GM12892 (cell line): ENCODE results near the gene FAM193A.
"Not testable (repeated sequence)": the region's sequence is repeated elsewhere in the genome, so short reads cannot be mapped to it uniquely, and the experiment has no call there.

ENCODE experiments used
- DNase-seq: peaks from one replicate; pipeline ENCODE4 v3.0.0; 2011; ENCODE audit not compliant: insufficient read length
- FAIRE-seq: peaks from 2 replicates; lab custom pipeline; 2011; peaks lifted over from hg19 to GRCh38; lab: Jason Lieb, UNC
- POLR2A ChIP-seq: IDR thresholded peaks from 2 replicates; pipeline ENCODE4 v1.6.1; 2011; ENCODE audit warnings: low read depth, low read length, control low read depth
- POLR2AphosphoS5 ChIP-seq: IDR thresholded peaks from 2 replicates; pipeline ENCODE4 v1.6.1; 2011; ENCODE audit warnings: low read depth, low read length, control low read depth
- TAF1 ChIP-seq: IDR thresholded peaks from 2 replicates; pipeline ENCODE4 v1.6.1; 2011; ENCODE audit warnings: low read depth, mild to moderate bottlenecking, control low read depth, low read length, borderline replicate concordance

The FAM193A gene

GRCh38 chr4:2728806-2729532 lies 192.5 kb downstream of the FAM193A start:
- DNase-seq, result no peak
- TF ChIP-seq POLR2AphosphoS5, result no peak
- TF ChIP-seq TAF1, result no peak
- no peak for TF ChIP-seq POLR2A
- FAIRE-seq, result no peak

DNA sequence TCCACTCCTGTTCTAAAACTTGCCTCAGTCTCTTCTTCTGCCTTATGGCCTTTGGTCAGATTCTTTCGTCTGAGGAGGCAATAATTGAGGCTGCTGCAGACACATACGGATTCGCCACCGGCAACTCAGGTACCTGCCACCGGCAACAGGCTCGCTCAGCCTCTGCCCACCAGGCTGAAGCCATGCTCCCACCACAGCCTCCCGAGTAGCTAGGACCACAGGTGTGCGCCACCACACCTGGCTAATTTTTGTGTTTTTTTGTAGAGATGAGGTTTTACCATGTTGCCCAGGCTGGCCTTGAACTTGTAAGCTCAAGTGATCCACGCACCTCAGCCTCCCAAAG lies 193.1 kb downstream of the FAM193A start:
- DNase-seq (no peak), FAIRE-seq (no peak)
- TF ChIP-seq POLR2AphosphoS5 (no peak), TAF1 (no peak), POLR2A (no peak)

DNA sequence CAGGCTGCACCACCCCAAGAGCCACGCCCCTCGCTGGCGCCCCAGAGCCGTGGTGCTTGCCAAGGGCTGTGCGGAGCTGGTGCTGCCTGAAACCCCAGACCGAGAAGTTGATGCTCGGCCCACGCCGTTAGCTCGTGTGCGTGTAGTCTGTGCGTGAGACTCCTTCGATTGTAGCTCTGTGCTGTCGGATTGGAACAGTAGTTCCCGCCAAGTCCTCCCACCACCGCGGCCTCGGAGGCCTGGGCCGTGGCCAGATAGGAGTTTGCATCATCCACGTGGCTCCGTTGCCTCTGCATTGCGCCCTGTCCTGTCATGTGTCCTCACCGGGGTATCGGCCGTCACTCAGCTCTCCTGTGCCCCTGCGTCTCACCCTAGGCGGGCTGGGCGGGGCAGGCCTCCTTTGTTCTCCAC lies 195.5 kb downstream of the FAM193A start:
- TF ChIP-seq TAF1 (no peak), POLR2AphosphoS5 (no peak), POLR2A (no peak)
- no peak for DNase-seq
- no peak for FAIRE-seq

DNA sequence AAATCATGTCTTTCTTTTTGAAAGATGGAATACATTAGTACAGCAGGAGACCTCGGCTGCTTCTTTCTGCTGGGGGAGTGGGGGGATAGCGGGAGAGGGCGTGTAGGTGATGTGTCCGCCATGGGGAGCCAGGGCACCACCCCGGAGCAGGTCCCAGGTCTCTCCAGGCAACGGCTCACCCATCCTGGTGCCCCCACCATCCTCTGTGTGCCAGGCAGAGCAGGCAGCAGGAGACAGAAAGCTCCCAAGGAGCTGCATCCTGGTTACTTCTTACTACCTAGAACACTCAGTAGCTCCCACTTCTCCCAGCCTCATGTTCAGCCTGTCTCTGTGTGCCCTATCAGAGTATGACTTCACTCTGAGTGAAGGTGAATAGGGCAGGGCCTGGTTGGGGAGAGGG lies 196.1 kb downstream of the FAM193A start:
- DNase-seq (no peak), FAIRE-seq (no peak)
- TF ChIP-seq POLR2A, result no peak
- no peak for TF ChIP-seq TAF1
- no peak for TF ChIP-seq POLR2AphosphoS5

DNA sequence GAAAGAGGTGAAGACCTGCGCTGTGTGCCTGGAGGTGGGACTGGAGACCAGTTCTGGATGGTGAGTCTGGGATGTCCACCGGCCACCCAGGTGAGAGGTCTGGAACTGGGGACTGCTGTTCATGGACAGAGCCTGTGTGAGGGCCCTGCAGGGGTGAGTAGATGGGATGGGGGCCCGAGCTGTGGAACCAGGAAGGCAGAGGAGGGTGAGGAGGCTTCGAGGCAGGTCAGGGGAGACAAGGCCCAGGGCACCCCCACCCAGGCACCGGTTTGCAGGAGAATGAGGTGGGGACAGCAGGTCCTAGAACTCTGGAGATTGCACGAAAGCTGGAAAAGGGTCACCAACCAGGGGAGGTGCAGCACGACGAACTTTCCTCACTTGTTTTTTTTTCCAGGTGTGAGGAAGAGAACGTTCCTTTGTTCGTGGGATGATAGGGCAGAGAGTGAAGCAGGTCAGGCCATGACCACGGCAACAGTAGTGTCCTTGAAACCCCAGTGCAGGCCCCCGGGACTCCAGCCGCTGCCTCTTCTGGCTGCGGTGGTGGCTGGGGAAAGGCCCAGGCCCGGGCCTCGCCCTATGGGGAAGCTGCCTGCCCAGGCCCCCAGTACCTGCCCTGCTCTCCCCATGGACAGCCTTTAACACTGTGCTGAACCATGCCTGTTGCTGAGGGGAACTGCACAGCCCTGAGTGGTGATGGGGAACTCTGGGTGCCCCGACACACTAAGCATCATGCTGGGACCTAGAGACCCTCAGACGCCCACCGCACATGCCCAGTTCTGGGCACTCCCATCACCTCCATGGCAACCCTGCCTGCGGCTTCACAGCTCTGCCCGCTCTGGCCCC lies 196.8 kb downstream of the FAM193A start:
- FAIRE-seq, result no peak
- TF ChIP-seq POLR2AphosphoS5, result peak; percentile 53; the same call in 1 of the 2 replicates
- TF ChIP-seq TAF1, result no peak
- no peak for DNase-seq

- TF ChIP-seq POLR2AphosphoS5 (no peak), POLR2A (no peak), TAF1 (no peak)
Measured at GRCh38 chr4:2733844-2734574, 197.6 kb downstream of the FAM193A start.

DNA sequence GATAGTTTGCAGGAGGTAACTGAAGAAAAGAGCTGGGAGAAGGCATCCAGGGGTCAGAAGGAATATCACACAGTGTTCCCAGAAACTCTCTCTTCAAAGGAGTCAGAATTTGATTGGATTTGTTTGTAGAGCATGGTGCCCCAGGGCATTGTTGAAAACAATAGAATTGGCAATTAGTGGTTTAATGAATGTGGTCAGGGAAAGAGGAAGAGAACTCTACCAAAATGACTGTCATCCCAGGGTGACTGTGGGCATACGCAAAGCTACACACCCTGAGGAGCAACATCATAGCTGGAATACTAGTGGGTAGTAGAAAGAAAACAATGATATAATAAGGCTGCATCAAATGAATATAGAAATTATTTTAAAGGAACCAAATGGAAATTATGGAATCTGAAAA lies 198.2 kb downstream of the FAM193A start:
- FAIRE-seq, result no peak
- DNase-seq, result no peak
- no peak for TF ChIP-seq POLR2AphosphoS5
- no peak for TF ChIP-seq POLR2A
- no peak for TF ChIP-seq TAF1

More at GRCh38 chr4:2733844-2734574, 197.6 kb downstream of the FAM193A start:
- DNase-seq (no peak), FAIRE-seq (no peak)

DNA sequence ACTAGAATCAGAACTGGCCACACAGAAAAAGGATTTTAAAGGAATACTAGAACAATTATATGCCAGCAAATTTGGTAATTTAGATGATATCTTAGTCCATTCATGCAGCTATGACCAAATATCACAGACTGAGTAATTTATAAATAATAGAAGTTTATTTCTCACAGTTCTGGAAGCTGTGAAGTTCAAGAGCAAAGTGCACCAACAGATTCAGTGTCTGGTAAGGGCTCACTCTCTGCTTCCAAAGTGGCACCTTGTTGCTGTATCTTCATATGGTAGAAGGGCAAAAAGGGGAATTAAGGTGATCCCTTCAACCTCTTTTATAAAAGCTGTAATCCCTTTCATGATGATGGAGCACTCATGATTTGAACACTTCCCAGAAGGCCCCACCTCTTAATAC lies 199.4 kb downstream of the FAM193A start:
- FAIRE-seq (no peak), DNase-seq (no peak)
- TF ChIP-seq POLR2A (no peak), POLR2AphosphoS5 (no peak), TAF1 (no peak)

DNA sequence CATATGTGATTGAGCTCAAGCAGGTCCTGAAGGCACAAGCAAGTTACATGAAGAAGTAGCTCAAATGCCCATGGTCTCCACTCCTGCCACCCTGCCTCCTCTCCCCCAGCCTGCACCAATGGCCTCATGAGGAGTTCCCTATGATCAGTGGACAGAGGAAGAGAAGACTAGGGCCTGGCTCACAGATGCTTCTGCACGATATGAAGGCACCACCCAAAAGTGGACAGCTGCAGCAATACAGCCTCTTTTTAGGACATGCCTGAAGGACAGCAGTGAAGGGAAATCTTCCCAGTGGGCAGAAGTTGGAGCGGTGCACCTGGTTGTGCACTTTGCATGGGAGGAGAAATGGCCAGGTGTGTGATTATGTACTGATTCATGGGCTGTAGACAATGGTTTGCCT lies 201.8 kb downstream of the FAM193A start:
- FAIRE-seq, DNase-seq: not testable (repeated sequence)

GRCh38 chr4:2741626-2742025 lies 205.2 kb downstream of the FAM193A start:
- DNase-seq (no peak), FAIRE-seq (no peak)
- TF ChIP-seq POLR2A, result no peak
- TF ChIP-seq POLR2AphosphoS5, result no peak
- no peak for TF ChIP-seq TAF1

- TF ChIP-seq POLR2A, result no peak
- TF ChIP-seq TAF1, result no peak
- no peak for TF ChIP-seq POLR2AphosphoS5
- FAIRE-seq (no peak), DNase-seq (no peak)
Measured at GRCh38 chr4:2742081-2742822, 205.8 kb downstream of the FAM193A start.

- DNase-seq, result no peak
- no peak for TF ChIP-seq POLR2A
- TF ChIP-seq POLR2AphosphoS5, result no peak
- TF ChIP-seq TAF1, result no peak
- no peak for FAIRE-seq
Measured at GRCh38 chr4:2742823-2743517, 206.5 kb downstream of the FAM193A start.
